Activated CD8-positive, alpha-beta memory T cell treated with anti-CD3 and anti-CD28 coated beads for 4 hours (primary cell): ENCODE data around the gene COX6B2.

Source experiments
- DNase-seq, 2 donors: peaks; one replicate each; pipeline ENCODE4 v3.0.0-alpha.2; 2020; ENCODE audit warnings: low read depth in 2 of 2

Gene COX6B2

GRCh38 chr19:55383279-55384130 lies 29.0 kb upstream of the COX6B2 start:
- no peak for DNase-seq

GRCh38 chr19:55382522-55383054 lies 28.1 kb upstream of the COX6B2 start:
- no peak for DNase-seq

- no peak for DNase-seq
Measured at GRCh38 chr19:55382013-55382412, 27.5 kb upstream of the COX6B2 start.

- DNase-seq = no peak
Measured at GRCh38 chr19:55379174-55379573, 24.7 kb upstream of the COX6B2 start.

GRCh38 chr19:55377356-55378131 lies 23.0 kb upstream of the COX6B2 start:
- DNase-seq = no peak

- DNase-seq = no peak
Measured at GRCh38 chr19:55376241-55376933, 21.9 kb upstream of the COX6B2 start, which contains the start of gene TMEM190. TMEM190 (plus strand) TSS chr19:55376826; CDS start chr19:55376854, 28 bp downstream.

- DNase-seq = no peak
Measured at GRCh38 chr19:55373993-55374757, 19.7 kb upstream of the COX6B2 start.

GRCh38 chr19:55373306-55373992 lies 18.9 kb upstream of the COX6B2 start:
- DNase-seq = no peak

- no peak for DNase-seq
Measured at GRCh38 chr19:55372316-55373081, 18.0 kb upstream of the COX6B2 start.

- DNase-seq = no peak
Measured at GRCh38 chr19:55370305-55370988, 15.9 kb upstream of the COX6B2 start, which contains the start of gene IL11. IL11 (minus strand) TSS chr19:55370463; CDS start chr19:55370310, 153 bp downstream.

- no peak for DNase-seq
Measured at GRCh38 chr19:55369653-55370304, 15.3 kb upstream of the COX6B2 start.

GRCh38 chr19:55368701-55369563 lies 14.4 kb upstream of the COX6B2 start:
- DNase-seq = no peak

GRCh38 chr19:55368106-55368505 lies 13.6 kb upstream of the COX6B2 start:
- DNase-seq = no peak

- no peak for DNase-seq
Measured at GRCh38 chr19:55366790-55367189, 12.3 kb upstream of the COX6B2 start.

- DNase-seq = no peak
Measured at GRCh38 chr19:55365964-55366363, 11.4 kb upstream of the COX6B2 start.

- DNase-seq = no peak
Measured at GRCh38 chr19:55365245-55365644, 10.7 kb upstream of the COX6B2 start.

GRCh38 chr19:55362990-55363716 lies 8.6 kb upstream of the COX6B2 start, which contains the start of gene GARIN5B:
GARIN5B (minus strand) TSS chr19:55363260; CDS start chr19:55363066, 194 bp downstream.
- DNase-seq = no peak
